ENCODE measurements around the gene RAI1. TPM values are rescaled to one million over a fixed set of nuclear protein-coding genes. Genes with fewer than 3 reads are reported as not detected.

RAI1 gene
- total RNA-seq, 1 donor from 2014 or later = 29.2 TPM

GRCh38 chr17:17859909-17860765 lies 178.9 kb downstream of the RAI1 start:
- Histone ChIP-seq H3K27me3 (no peaks in the 10 kb centered on the region), H3K36me3 (peaks cover 0 to 13% of the 10 kb centered on the region in 2 donors), H3K27ac (no peak overlapping the region), H3K9me3 (no peaks in the 10 kb centered on the region), H3K4me1 (peaks cover 6% of the 10 kb centered on the region), H3K4me3 (no peak overlapping the region)
- intact Hi-C loops (cut with DNase I) = loop anchor here (5.0 to 10.0 kb wide), 2 partner anchors 55 to 178 kb away; partner anchors contain the start of gene RAI1
- no peak for DNase-seq (ENCODE audit: extremely low spot score in 2 of 2)
- TF ChIP-seq POLR2A (IDR thresholded peaks at IDR 0.05) = no peak
- TF ChIP-seq CTCF (IDR thresholded peaks at IDR 0.05) = peak; percentile 88 to 98 (median 96)
- TF ChIP-seq POLR2AphosphoS5 (IDR thresholded peaks at IDR 0.05; ENCODE audit: insufficient read depth in 1 of 2, low read depth in 1 of 2) = peak in 1 of 2 donors; percentile 50

GRCh38 chr17:17860766-17861107 lies 179.5 kb downstream of the RAI1 start:
- Histone ChIP-seq H3K9me3 (no peaks in the 10 kb centered on the region), H3K27ac (no peak overlapping the region), H3K36me3 (peaks cover 0 to 13% of the 10 kb centered on the region in 2 donors), H3K4me3 (no peak overlapping the region), H3K27me3 (no peaks in the 10 kb centered on the region), H3K4me1 (no peaks in the 10 kb centered on the region)
- intact Hi-C loops (cut with DNase I) = loop anchor here (10.0 kb wide), 1 partner anchor 54 kb away; no protein-coding TSS in a partner anchor
- no peak for DNase-seq (ENCODE audit: extremely low spot score in 2 of 2)
- no peak for TF ChIP-seq CTCF (IDR thresholded peaks at IDR 0.05)
- no peak for TF ChIP-seq POLR2A (IDR thresholded peaks at IDR 0.05)
- no peak for TF ChIP-seq POLR2AphosphoS5 (IDR thresholded peaks at IDR 0.05; ENCODE audit: insufficient read depth in 1 of 2, low read depth in 1 of 2)

MicroRNAs within 50 kb of the gene (microRNA counts, 767-probe panel; counts per million panel counts)
- microRNA hsa-miR-33b-5p = 238 to 261 counts per million in 2 donors

Small RNA genes lying within 50 kb of the gene (microRNA-seq; reads per million reads assigned to microRNA genes)
- 5.3 reads per million, percentile 5 among the genes with 10 or more reads in this experiment for gene MIR33B (ENCODE audit: borderline number of aligned reads, borderline replicate concordance)
- gene MIR6777 (ENCODE audit: borderline number of aligned reads, borderline replicate concordance) = not detected

Small RNA genes lying within 50 kb of the gene (small RNA-seq; reads per million reads assigned to genes)
- gene MIR33B (not detected), gene MIR6777 (not detected), gene RF02177 (not detected), gene RF02178 (not detected)

Other genes starting within 250 kb of the RAI1 start
- 18.9 TPM for gene MED9, start 204.5 kb upstream of the RAI1 start, total RNA-seq
- gene RASD1, start 185.1 kb upstream of the RAI1 start, total RNA-seq = 227 TPM
- gene PEMT, start 89.8 kb upstream of the RAI1 start, total RNA-seq = 37.3 TPM
- gene SREBF1, start 155.5 kb downstream of the RAI1 start, total RNA-seq = 84.0 TPM